ENCODE results near the gene F10. TPM values are rescaled to one million over a fixed set of nuclear protein-coding genes. Genes with fewer than 3 reads are reported as not detected.

The F10 gene
- total and polyA plus RNA-seq, 9 of the 15 experiments (the other 6 are each of a cell fraction or from before 2014, with no cell fraction given) = 0.04 to 0.09 (median 0.07) TPM; not detected in 5

GRCh38 chr13:113093580-113094409 lies 28.8 kb upstream of the F10 start (continued):
- TF ChIP-seq, protein P1, sequence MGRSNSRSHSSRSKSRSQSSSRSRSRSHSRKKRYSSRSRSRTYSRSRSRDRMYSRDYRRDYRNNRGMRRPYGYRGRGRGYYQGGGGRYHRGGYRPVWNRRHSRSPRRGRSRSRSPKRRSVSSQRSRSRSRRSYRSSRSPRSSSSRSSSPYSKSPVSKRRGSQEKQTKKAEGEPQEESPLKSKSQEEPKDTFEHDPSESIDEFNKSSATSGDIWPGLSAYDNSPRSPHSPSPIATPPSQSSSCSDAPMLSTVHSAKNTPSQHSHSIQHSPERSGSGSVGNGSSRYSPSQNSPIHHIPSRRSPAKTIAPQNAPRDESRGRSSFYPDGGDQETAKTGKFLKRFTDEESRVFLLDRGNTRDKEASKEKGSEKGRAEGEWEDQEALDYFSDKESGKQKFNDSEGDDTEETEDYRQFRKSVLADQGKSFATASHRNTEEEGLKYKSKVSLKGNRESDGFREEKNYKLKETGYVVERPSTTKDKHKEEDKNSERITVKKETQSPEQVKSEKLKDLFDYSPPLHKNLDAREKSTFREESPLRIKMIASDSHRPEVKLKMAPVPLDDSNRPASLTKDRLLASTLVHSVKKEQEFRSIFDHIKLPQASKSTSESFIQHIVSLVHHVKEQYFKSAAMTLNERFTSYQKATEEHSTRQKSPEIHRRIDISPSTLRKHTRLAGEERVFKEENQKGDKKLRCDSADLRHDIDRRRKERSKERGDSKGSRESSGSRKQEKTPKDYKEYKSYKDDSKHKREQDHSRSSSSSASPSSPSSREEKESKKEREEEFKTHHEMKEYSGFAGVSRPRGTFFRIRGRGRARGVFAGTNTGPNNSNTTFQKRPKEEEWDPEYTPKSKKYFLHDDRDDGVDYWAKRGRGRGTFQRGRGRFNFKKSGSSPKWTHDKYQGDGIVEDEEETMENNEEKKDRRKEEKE (IDR thresholded peaks at IDR 0.05; ENCODE audit: borderline replicate concordance in 1 of 2, control insufficient read depth in 1 of 2, low read depth in 2 of 2, low read length in 1 of 2) = no peak
- TF ChIP-seq SMARCE1 (IDR thresholded peaks at IDR 0.05) (no peak), BRD9 (IDR thresholded peaks at IDR 0.05; ENCODE audit: low read depth, partially characterized antibody) (no peak), KLF13 (tag; IDR thresholded peaks at IDR 0.05; ENCODE audit: borderline replicate concordance, low read depth) (no peak), MAFK (IDR thresholded peaks at IDR 0.05; ENCODE audit: low read length) (no peak), SPI1 (IDR thresholded peaks at IDR 0.05; ENCODE audit: borderline replicate concordance, low read depth, low read length) (no peak), BCOR (IDR thresholded peaks at IDR 0.05) (no peak)

- no TSS peak for BruUV-seq (replicated peaks)
- Histone ChIP-seq H4K20me1 (replicated peaks; ENCODE audit: control insufficient read depth, insufficient read depth, low read length) (no peaks in the 10 kb centered on the region; the same call in 1 of the 2 replicates), H3K9me3 (replicated peaks; ENCODE audit: control insufficient read depth, insufficient read depth, low read depth, low read length) (no peaks in the 10 kb centered on the region), H3K36me3 (ENCODE audit: control insufficient read depth, insufficient read depth, low read length) (no peaks in the 10 kb centered on the region), H3K27me3 (ENCODE audit: control insufficient read depth in 2 of 2, insufficient read depth in 2 of 2, low read length in 2 of 2) (peaks cover 48 to 95% of the 10 kb centered on the region in 2 experiments), H3K9me1 (ENCODE audit: control insufficient read depth, insufficient read depth, low read length) (no peaks in the 10 kb centered on the region), H3K4me1 (replicated peaks in 1 of 2; ENCODE audit: control insufficient read depth in 2 of 2, insufficient read depth in 2 of 2, low read length in 2 of 2) (peaks cover 0 to 11% of the 10 kb centered on the region in 2 experiments; a peak in 1 of 5 replicates), H3K27ac (ENCODE audit: extremely low read depth, low read depth, low read length) (no peak overlapping the region), H3K4me2 (ENCODE audit: insufficient read depth, low read length) (no peak overlapping the region), H3K79me2 (ENCODE audit: control insufficient read depth, insufficient read depth, low read length) (no peaks in the 10 kb centered on the region), H2AFZ (ENCODE audit: low read depth, low read length) (no peak overlapping the region), H3K9ac (ENCODE audit: insufficient read depth in 1 of 2, low read depth in 2 of 2, low read length in 2 of 2) (no peak overlapping the region), H3K4me3 (no peak overlapping the region)
- no peak for FAIRE-seq
- DNase-seq (ENCODE audit: extremely low read depth in 1 of 4, low spot score in 3 of 4) = no peak
- 0% methylated on average over 8 of the region's 14 CpGs for WGBS (ENCODE audit: insufficient coverage, low coverage, missing lambda C conversion rate)
- in situ Hi-C loops (cut with MboI) (no loop called here), intact Hi-C loops (cut with micrococcal nuclease) (no loop called here)
- ChIA-PET CTCF (ENCODE audit: low intra/inter-chr PET ratio) (no interaction called here), POLR2A (no interaction called here)
- ATAC-seq = no peak
- TF ChIP-seq, protein P2, sequence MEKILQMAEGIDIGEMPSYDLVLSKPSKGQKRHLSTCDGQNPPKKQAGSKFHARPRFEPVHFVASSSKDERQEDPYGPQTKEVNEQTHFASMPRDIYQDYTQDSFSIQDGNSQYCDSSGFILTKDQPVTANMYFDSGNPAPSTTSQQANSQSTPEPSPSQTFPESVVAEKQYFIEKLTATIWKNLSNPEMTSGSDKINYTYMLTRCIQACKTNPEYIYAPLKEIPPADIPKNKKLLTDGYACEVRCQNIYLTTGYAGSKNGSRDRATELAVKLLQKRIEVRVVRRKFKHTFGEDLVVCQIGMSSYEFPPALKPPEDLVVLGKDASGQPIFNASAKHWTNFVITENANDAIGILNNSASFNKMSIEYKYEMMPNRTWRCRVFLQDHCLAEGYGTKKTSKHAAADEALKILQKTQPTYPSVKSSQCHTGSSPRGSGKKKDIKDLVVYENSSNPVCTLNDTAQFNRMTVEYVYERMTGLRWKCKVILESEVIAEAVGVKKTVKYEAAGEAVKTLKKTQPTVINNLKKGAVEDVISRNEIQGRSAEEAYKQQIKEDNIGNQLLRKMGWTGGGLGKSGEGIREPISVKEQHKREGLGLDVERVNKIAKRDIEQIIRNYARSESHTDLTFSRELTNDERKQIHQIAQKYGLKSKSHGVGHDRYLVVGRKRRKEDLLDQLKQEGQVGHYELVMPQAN (IDR thresholded peaks at IDR 0.05; ENCODE audit: borderline replicate concordance) = no peak
- no peak for TF ChIP-seq ZNF146 (CRISPR knock-in tag; IDR thresholded peaks at IDR 0.05; ENCODE audit: unreplicated experiment)
Observed at GRCh38 chr13:113094410-113094800, 28.2 kb upstream of the F10 start.

Measured in K562 (cell line).